ENCODE data around the gene FAM110D.

FAM110D gene

DNA sequence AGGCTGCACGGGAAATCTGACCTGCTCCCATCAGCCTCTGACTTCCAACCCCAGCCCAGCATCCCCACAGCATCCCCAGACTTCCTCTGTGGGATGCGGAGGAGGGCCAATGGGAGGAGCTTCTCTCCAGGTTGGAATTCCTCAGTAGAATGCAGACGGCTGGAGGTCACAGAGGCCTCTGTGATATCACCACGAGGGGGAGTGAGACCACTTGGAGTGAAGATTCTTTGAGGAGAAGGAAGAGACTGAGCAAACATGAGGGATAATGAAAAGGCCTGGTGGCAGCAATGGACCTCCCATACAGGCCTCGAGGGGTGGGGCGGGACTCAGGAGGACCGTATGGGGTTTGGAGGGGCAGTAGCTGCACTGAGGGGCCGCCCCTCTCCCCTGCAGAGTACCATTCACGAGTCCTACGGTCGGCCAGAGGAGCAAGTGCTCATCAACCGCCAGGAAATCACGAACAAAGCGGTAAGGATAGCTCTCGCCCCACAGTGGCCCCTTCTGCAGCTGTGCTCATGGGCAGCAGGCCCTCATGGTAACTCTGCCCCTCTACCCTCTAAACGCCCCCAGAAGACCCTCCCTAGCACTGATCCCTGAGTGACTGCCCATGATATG, 31.6 kb downstream of the FAM110D start, which contains the start of gene CATSPER4:
Gene CATSPER4, plus strand, starts transcription at position 230 of the 615 bp plus-strand sequence. Its CDS starts 26 bp downstream, at position 256.
- DNase-seq, result no peak

DNA sequence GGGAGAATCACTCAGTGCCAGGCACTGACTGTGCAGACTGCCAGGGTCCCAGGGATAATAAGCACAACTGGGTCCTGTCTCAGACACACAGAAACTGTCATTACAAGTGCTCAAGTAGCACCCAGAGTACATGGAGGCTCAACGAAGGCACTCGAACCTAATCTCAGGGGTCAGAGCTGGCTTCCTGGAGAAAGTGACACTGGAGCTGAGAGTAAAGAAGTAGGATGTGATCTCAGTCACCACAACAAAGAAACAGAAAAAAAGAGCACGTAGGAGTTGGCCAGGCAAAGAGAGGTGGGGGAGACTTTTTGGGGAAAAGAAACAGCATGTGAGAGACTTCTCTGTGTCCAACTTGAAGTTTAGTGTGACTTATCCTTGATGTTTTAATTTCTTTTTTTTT, 32.9 kb downstream of the FAM110D start:
- DNase-seq, result no peak

DNA sequence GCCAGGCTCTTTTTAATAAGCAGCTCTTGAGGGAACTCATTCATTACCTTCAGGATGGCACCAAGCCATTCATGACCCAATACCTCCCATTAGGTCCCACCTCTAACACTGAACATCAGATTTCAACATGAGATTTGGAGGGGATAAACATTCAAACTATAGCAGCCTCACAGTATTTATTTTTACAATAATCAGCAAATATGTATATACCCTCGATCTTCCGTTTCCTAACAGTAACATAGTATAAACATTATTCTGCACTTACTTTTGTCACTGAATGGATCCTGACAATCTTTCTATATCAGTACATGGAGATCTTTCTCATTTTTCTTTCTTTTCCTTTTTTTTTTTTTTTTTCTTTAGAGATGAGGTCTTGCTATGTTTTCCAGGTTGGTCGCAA, 36.9 kb downstream of the FAM110D start:
- DNase-seq, result no peak

DNA sequence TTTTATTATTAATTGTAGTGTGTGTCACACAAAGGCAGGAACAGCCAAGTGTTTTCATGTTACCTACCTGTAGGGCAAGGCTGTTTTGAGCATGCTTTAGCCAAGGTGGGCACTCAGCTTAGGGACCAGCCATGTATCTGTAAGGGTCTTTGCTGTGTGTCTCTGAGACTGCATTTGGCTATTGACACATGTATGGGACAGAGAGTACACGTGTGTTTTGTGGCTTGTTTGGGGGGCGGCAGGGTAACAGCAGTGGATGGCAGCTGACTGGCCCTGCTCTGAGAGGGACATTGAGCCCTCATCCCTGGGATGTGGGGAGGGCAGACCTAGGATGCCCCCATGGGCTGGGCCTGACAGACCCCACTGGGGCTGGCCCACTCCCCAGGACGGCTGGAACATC, 38.4 kb downstream of the FAM110D start:
- DNase-seq, result no peak

DNA sequence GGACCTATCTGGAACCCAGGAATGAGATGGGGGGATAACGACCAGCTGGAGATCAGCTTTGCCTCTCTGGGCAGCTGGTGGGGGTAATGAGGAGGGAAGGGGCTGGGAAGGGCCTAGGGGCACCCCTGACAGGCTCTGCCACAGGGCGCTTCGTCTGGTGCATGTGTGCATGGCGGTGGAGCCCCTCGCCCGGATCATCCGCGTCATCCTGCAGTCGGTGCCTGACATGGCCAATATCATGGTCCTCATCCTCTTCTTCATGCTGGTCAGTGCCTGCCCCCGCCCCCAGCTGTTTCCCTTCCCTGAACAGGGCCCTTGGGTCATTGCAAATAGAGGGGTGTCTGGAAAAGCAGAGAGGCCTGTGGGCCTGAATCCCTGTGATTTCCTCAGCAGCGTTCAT, 38.9 kb downstream of the FAM110D start:
- DNase-seq, result no peak

DNA sequence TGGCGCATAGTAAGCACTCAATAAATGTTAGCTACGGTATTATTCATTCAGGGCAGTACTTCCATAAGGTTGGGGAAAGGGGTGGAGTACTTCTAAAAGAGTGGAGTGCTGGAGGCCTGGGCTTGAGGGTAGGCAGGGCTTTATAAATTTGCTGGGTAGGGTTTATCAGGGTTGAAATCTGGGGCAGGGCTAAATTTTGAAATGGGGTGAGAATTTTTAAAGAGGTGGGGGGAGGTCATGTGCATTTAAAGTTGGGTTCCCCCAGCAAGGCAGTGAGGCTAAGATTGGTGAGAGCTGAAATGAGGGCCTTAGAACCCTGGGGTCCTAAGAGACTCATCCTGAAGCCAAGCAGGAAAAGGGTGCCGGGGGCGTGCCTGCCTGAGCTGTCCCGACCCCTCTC, 41.5 kb downstream of the FAM110D start:
- no peak for DNase-seq

DNA sequence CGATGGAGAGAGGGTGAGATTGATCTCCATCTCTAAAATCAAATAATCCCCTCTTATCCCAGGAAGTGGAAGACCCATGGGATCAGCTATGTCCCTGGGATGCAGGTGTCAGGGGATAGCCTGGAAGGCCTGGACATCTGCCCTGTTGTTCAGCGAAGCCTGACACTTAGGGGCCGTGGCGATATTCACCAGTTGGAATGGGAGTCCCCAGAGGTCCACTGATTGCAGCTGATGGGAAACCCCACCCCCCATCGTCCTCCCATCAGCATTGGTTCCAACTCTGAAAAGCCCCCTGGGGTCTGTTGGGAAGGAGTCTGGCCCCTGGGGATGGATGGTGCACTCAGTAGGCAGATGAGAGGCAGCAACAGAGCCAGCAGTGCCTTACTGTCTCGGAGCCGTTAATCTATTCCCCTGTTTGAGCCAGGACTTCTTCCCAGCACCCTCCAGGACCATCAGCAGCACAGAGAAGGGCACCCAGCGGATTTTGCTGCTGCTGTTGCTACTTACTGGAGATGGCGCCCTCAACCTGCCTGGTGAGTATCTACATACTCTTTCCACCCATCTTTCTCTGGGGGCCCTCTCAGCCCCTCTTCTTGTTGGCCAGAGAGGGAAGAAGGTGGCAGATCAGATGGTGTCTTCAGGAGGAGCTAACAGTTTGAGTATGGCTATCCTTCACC, 44.9 kb downstream of the FAM110D start:
- DNase-seq, result no peak

DNA sequence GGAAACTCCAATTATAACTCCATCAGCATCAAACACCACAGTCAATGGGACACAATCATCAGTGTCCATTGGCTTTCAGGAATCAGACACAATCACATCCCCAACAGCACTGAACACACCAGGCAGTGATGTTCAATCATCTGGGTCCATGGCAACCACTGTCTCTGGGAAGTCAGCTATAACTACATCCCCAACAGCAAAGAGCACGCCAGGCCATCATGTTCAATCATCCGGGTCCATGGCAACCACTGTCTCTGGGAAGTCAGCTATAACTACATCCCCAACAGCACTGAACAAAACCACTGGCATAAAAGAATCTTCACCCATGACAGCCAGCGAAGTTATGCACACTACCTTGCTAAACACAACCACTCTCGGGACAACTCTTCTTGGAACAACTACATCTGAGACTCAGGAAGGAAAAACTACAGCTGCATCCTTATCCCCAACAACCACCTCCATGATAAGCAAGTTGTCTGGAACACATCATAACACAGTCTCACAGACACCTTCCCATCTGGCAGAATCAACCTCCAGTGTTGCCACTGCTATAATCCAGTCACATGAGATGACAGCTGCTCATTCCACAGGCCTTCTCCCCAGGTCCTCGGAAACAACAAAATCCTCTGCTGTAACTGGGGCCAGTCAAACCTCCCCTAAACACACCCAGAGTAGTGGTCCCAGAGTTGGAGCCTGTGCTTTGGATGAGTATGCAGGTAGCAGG, 51.4 kb downstream of the FAM110D start:
- DNase-seq, result no peak

DNA sequence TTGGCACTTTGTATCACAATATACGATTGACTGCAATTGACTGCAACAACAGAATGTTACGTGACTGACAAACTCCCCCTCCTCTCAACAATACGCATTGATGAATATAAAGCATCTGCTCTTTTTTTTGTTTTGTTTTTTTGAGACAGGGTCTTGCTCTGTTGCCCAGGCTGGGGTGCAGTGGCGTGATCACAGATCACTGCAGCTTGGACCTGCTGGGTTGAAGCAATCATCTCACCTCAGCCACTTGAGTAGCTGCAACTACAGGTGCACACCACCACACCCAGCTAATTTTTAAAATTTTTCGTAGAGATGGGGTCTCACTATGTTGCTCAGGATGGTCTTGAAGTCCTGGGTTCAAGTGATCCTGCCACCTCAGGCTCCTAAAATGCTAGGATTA, 53.8 kb downstream of the FAM110D start:
- no peak for DNase-seq

DNA sequence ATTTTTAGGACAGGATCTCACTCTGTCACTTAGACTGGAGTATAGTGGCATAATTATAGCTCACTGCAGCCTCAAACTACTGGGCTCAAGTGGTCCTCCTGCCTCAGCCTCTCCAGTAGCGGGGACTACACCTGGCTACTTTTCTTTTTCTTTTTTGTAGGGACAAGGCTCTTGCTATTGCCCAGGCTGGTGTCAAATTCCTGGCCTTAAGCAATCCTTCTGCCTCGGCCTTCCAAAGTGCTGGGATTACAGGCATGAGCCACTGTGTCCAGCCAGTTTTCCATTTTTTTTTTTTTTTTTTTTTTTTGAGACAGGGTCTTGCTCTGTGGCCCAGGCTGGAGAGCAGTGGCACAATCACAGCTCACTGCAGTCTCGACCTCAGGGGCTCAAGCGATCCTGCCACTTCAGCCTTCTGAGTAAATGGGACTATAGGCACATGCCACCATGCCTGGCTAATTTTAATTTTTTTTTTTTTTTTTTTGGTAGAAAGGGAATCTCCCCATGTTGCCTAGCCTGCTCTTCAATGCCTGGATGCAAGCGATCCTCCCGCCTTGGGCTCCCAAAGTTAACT, 54.5 kb downstream of the FAM110D start:
- DNase-seq, result no peak

Measured in SHP77 (cell line).